Gastroesophageal sphincter (tissue), 3 donors: ENCODE measurements around the gene GSAP.

ENCODE experiments used
- EP300 ChIP-seq: sonication (generic); formaldehyde crosslinking; IDR thresholded peaks from one replicate; pipeline ENCODE4 v1.6.1; 2017; ENCODE audit warnings: antibody characterized with exemption, mild to moderate bottlenecking
- POLR2A ChIP-seq, 2 donors: fragments of 450-650 bp; IDR thresholded peaks; one replicate each; pipeline ENCODE4 v1.6.1; 2017; ENCODE audit warnings: antibody characterized with exemption in 2 of 2, mild to moderate bottlenecking in 2 of 2, moderate library complexity in 1 of 2
- POLR2AphosphoS5 ChIP-seq: sonication (generic); formaldehyde crosslinking; IDR thresholded peaks from one replicate; pipeline ENCODE4 v1.6.1; 2017; ENCODE audit warnings: antibody characterized with exemption
- TF ChIP-seq, protein P1 (sequence below), 4 experiments: fragments of 200-600 bp in 2 of 4; fragments of 450-650 bp in 2 of 4; sonication (generic) in 1 of 4; IDR thresholded peaks; one replicate each; pipeline ENCODE4 v1.5.1; 2017 to 2019; ENCODE audit warnings: antibody characterized with exemption in 4 of 4, mild to moderate bottlenecking in 2 of 4, moderate library complexity in 2 of 4

DNA sequence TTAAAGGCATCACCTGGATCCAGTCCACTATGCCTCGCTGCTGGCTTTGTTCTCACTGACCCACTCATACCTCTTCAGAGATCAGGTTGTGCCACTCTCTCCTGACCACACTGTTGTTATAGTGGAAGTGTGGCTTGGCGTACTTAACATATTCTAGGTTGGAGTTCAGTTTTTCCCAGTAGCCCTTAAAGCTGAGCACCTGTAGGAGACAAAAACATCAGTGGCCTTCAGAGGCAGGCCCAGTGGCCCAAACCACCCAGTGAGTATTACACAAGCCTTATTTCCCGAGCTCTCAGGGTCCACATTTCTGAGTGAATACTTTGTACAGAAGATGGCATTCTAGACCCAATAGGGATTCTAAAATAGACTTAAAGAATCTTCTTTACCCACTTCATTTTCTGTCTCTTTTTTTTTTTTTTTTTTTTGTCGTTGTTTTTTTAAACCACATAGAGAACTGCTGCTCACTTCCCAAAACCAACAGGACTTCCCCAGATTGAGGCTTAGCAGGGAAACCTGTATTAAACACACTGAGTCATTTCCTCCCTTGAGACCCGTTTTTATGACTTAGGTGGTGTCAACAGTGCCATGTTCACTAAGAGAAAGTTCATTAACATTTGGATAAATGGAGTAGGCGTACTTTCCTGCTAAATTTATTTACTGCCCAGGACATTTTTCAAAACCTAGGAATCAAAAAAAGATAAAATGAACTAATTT, 85.8 kb downstream of the GSAP start:
- TF ChIP-seq, protein P1, sequence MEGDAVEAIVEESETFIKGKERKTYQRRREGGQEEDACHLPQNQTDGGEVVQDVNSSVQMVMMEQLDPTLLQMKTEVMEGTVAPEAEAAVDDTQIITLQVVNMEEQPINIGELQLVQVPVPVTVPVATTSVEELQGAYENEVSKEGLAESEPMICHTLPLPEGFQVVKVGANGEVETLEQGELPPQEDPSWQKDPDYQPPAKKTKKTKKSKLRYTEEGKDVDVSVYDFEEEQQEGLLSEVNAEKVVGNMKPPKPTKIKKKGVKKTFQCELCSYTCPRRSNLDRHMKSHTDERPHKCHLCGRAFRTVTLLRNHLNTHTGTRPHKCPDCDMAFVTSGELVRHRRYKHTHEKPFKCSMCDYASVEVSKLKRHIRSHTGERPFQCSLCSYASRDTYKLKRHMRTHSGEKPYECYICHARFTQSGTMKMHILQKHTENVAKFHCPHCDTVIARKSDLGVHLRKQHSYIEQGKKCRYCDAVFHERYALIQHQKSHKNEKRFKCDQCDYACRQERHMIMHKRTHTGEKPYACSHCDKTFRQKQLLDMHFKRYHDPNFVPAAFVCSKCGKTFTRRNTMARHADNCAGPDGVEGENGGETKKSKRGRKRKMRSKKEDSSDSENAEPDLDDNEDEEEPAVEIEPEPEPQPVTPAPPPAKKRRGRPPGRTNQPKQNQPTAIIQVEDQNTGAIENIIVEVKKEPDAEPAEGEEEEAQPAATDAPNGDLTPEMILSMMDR (IDR thresholded peaks at IDR 0.05): no peak
- TF ChIP-seq POLR2A (IDR thresholded peaks at IDR 0.05) (no peak), POLR2AphosphoS5 (peak; percentile 76), EP300 (no peak)
